ENCODE data around the gene MAP2.
"Not testable (repeated sequence)": the region's sequence is repeated elsewhere in the genome, so short reads cannot be mapped to it uniquely, and the experiment has no call there.

MAP2 gene

DNA sequence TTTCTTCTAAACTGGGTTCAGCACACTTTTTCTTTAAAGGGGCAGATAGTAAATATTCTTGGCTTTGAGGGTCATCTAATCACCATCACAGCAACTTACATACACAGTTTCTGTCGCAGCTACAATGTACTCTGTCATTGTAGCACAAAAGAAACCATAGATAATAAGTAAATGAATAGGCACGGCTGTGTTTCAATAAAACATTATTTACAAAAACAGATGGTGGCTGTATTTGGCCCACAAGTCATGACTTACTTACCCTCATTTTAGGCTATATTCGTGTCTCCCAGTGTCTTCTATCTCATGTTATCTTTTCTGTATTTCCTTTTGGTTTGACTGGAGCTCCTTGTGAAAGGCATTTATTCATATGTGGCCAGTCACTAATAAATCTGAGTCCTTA is 168.3 kb downstream of the MAP2 start:
- no peak for DNase-seq (ENCODE audit: low read depth)

DNA sequence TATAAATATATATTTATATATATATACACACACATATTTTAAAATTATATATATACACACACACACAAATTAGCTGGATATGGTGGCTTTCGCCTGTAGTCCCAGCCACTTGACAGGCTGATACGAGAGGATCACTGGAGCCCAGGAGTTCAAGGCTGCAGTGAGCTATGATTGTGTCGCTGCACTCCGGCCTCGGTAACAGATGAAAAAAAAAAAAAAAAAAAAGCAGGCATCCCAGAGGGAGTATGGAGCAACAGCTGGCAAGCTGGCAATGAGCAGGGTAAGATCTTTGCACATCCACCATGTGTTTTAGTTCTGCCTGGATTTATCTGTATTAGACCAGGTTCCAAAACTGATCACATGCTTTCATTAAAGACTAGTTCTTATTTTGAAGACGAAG is 170.1 kb downstream of the MAP2 start:
- no peak for DNase-seq (ENCODE audit: low read depth)

DNA sequence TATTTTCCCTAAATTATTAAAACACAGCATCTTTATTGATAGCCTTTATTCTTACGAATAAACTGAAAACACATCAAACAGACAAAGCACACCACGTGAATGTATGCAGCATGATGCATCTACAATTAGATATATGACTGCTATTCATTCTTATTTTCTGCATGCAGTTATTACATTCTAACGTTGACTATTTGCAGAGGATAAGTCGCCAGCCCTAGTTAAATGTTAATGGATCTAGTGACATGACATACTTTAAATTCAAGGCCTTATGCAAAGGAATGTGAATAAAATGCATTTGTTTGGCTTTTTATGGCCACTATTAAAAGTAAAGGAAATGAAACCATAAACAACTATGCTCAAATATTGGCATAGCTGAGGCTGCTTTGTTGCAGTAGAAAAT is 172.4 kb downstream of the MAP2 start:
- no peak for DNase-seq (ENCODE audit: low read depth)

DNA sequence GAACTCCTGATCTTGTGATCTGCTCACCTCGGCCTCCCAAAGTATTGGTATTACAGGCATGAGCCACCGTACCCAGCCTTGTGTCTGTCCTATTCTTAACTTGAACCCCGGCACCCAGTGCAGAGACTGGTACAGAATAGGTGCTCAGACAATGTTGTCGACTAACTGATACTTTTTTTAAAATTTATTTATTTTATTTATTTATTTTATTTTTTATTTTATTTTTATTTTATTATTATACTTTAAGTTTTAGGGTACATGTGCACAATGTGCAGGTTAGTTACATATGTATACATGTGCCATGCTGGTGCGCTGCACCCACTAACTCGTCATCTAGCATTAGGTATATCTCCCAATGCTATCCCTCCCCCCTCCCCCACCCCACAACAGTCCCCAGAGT is 174.4 kb downstream of the MAP2 start:
- DNase-seq (ENCODE audit: low read depth), result not testable (repeated sequence)

DNA sequence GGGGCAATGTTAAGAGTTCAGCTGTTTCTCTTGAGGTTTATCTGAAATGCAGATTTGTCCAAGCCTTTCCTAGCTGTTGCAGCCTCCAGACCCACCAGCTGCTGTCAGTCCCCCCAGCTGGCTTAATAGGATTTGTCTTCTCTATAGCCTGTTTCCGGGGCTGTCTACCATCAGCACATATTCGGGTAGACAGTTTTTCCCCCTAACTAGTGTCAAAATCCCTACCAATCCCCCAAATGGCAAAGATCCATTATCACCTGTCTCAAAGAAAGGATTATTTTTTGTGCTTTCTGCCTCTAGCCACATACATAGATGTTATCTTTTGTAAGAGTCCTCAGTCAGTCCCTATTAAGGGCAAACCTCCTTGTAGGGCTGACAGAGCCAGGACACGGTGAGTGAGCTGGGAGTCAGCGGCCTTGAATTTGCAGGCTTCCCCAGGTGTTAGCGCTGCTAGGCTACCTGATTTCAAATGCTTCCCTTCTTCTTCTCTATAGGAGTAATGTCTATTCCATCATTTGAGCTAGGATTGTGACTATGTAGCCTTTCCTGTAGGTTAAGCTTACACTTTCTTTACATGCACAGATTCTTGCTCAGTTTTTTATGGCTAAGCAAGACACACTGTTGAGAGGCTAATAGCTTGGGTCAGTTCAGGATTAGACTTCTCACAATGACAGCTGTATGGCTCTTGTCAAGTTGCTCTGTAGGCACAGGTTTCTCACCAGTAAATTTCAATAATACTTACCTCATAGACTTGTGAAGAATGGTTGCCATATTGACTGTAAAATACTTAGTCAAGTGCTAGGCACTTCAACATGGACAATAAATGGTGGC is 176.7 kb downstream of the MAP2 start:
- DNase-seq (ENCODE audit: low read depth), result no peak

DNA sequence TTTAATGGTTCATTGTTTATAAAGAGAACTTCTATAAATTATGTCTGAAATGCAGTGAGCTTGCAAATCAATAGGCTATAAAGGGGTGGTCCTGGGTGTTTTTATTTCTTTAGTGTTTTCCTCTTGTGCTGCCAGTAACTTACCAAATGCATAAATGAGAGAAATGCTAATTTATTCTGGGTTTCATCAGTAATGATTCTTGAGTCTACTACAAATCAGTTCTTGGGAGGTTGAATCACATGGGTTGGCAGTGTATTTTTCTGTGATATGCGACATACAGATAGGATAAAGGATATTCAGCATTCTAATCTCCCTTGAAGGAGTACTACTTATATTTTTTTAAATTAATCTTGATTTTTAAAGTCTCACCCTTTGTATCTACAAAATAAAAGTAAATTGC is 177.7 kb downstream of the MAP2 start:
- DNase-seq (ENCODE audit: low read depth), result no peak

DNA sequence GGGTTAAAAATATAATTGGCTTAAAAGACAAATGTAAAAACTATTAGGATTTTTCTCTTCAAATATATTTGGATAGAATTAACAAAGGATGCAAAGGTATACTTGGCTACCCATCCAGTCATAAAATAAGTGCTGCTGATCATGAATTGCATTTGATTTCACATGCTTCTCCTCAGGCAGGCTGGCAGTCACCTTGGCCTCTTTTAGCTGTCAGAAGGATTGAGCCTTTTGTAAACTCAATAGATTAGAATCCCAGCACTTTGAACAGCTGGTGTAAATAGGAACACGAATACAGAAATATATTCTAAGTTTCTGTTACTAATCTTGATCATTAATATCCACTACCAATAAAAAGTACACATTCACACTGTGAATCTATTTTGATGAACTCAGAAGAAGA is 178.4 kb downstream of the MAP2 start:
- DNase-seq (ENCODE audit: low read depth), result no peak

DNA sequence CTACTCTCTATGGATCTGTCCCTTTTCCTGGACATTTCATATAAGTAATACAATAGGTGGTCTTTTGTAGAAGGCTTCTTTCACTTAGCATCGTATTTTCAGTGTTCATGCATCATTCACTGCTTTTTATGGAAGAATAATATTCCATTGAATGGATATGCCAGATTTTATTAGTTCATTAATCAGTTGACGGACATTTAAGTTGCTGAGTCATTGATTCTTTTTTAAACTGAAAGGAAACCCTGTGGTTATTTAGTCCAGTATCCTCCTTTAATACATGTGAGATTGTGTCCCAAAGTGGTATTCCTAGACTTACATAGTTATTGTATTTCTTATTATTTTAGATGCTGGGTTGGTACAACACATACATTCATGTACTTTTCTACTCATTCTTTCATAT is 185.7 kb downstream of the MAP2 start:
- DNase-seq (ENCODE audit: low read depth), result no peak

DNA sequence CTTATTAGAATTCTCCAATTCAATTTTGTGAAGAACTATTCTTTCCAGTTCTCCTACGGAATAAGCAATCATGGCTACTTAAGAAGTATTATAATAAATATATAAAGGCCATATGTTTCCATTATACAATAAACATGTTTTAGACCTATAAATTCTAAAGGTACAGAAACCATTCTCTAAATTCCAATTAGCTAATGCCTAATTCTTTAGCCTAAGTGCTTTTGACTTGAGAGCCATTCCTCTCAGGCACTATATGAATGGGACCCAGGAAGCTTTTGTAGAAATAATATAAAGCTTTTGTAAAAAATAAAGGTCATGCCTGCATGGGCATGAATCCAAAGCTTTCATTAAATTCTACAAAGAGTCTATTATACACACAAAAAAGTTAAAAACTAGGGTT is 186.8 kb downstream of the MAP2 start:
- DNase-seq (ENCODE audit: low read depth), result no peak

DNA sequence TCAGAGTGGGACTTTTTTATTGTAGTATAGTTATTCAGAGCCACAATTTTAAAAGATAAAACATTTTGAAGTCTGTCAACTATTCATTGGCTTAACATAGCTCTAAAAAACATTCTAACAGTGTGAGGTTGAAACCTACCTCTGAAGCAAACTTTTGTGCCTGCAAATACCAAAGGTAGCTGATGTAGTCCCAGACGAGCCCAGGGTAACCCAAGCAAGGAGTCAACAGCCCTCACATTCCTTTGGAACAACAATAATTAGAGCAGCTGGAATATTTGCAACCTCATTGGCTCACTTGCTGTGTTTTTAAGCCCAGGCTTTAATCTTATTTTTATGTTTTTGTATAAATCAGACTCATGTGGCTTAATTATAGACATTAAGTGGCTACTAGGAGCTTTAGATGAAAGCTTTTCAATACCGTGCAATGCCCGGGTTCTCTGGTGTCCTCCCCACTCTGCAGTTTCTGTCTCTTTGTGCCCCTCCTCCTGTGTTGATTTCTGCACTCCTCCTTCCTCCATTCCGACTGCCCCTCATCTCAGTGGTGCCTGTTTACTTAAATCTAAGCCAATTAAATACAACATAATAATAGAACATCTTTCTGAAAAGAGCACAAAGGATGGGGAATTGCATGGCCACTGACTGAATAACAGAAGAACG is 189.9 kb downstream of the MAP2 start:
- DNase-seq (ENCODE audit: low read depth), result no peak

DNA sequence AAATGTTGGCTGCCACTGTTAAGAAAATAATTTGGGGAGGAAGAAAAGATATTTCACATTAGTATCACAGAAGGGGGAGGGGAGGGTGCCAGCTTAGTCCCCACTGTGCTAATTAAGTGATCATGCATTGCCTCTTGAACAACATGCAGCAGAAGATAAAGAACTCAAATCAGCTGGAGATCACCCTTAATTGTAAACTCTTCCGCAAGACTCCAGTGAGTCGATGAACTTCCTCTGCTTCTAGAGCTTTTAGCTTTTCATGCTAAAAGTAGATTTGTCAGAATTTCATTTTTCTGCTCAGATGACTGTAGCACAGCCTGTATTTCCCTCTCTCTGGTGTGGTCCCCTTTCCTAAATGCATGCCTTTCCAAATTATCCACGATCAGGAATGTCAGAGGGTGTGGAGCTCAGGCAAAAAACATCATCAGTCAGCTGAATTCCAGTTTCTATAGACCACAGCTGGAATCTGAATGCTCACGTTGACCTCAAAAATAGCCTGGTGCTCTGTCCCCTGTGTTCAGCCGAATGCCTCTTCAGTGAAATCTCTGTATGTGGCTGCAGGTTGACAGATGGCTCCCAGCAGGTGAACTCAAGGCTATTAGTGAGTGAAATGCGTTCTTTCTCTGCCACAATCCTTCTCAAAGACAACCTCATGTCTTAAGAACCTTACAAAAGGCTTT is 191.0 kb downstream of the MAP2 start:
- no peak for DNase-seq (ENCODE audit: low read depth)

DNA sequence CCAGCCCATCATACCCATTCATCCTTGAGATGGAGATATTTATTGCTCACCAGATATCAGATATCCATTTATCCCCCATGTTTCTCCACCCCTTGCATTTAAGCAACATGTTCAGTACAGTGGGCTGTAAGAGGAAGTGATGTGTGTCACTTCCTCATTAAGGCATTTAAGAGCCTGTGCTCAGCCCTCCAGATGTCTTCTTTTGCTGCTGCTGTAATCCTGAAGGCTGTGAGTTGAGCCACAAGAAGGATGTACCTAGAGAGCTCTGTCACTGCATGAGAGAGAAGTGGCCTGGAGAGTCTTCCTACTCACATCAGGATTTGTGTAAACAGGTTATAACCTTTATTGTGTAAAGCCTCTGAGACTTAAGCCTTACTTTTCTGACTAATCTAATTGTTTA is 195.9 kb downstream of the MAP2 start:
- no peak for DNase-seq (ENCODE audit: low read depth)

DNA sequence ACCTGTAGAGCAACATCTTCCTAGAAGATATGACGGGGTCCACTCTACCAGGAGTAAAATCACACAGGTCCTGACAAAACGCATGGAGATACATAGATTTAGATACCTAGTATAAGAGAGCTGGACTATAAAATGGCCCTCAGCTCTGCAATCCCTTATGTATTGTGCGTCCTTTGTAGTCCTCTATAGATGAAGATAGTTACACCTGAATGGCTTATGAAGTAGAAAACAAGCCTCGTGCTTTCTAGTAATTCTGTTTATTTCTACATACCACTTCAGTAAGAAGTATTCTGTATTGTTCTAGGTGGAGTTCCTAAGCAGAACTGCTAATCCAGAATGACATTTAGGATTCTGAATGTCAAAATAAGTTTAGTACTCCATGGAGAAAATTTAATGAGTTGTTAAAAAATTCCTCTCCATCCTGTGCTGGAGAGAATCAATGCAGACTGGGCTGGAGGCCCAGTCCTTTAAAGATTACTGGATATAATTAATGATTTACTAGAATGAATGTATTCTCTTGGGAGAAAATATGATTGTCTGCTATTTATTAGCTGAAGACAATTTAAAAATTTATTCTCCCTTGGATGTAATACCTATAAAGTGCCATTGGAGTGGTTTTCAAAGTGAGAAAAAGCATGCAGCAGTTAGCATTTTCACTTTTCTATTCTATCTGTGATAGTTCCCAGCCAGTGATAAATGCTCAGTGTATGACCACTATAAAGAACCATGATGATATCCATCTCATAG is 200.5 kb downstream of the MAP2 start:
- no peak for DNase-seq (ENCODE audit: low read depth)

DNA sequence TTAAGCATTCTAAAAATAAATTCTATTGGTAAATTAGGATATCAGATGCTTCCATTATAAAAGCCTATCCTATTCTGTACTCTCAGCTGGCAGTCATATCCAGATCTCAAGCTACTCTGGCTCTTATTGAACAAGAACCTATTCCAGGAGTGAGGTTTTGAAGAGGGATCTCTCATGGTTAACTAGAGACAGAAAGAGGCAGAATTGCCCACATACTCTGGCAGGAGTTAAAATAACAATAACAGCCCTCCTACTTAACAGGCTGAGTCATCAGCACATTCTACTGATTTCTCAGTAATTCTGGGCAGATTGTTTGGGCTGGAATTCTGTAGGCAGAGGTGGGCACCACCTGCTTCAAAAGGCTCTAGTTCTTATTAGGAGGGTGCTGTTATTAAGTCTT is 205.8 kb downstream of the MAP2 start:
- no peak for DNase-seq (ENCODE audit: low read depth)

DNA sequence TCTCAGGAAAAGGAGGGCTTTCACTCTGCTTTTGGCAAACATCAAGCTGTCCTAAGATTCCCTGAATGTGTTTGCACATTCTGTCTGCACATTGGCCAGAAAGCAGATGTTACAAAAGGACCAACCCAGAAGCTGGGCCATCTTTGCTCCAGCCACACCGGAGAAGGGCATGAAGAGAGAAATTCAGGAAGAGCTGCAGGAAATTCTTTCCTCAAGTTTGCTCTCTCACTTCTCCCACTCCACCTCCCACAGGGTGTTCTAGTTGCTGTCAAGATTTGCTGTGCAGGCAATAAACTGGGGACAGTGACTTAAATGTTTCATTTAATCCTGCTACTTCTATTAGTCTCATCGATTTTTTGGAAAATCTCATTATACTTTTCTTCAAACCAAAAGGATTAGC is 210.1 kb downstream of the MAP2 start:
- DNase-seq (ENCODE audit: low read depth), result no peak

DNA sequence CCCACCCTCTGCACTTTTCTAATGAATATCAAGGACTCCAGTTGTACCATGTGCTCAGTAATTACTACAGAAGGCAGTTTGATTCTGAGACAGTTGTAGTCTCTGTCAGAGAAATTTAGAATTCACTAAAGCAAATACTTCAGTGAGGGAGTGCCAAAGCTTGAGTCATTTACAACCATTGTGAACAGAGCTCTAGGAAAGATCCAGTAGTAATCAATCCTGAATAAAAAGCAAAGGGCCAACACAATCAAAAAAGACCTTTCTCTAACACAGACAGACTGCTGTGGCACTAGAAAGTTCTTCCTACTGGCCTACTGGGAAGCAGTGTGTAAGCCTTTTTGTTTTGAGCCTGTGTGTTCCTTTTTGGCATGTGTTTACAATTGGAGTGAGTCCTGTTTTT is 212.2 kb downstream of the MAP2 start:
- no peak for DNase-seq (ENCODE audit: low read depth)

DNA sequence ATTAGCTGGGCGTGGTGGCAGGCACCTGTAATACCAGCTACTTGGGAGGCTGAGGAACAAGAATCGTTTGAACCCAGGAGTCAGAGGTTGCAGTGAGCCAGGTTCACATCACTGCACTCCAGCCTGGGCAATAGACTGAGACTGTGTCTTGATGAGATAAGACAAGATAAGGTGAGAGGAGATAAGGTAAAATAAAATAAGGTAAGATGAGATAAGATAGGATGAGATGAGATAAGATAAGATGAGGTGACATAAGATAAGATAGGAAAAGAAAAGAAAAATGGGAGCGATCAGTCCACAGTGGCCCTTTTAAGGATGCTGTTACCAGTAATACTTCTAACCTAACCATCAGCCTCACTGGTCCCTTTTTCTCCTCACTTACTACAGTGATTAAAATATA is 213.4 kb downstream of the MAP2 start:
- DNase-seq (ENCODE audit: low read depth), result no peak

DNA sequence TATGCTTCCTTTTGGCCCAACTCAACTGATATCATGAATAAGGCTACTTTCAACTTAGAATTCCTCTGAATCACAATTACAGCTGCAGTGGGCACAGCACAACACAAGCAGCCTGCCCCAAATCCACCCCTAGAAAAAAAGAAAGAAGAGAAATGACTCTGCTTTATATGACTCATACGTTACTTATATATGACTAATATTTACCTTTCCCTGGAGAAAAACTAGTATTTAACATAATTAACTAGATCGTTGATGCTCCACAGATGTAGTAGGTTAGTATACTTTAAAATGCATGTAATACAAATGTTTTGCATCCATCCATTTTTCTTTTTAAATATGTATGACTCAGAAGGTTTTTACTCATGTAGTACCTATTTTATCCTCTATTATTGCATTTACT is 214.5 kb downstream of the MAP2 start:
- DNase-seq (ENCODE audit: low read depth), result no peak

DNA sequence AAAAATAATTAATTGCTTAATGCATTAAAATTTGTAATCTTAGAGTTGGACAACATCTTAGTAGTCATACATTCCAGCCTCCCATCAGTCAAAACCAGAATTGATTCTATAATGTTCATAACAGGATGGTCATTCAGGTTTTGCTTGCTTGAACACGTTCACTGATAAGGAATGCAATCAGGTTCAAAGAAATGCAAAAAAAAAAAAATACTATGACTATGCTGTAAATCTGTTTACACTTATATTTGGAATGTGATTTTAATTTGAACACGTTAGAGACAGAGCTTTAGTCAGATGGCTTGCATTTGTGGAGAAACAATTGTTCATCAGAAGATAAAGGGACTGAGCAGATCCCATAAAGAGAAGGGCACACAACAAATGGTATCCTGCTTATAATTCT is 216.5 kb downstream of the MAP2 start:
- no peak for DNase-seq (ENCODE audit: low read depth)

DNA sequence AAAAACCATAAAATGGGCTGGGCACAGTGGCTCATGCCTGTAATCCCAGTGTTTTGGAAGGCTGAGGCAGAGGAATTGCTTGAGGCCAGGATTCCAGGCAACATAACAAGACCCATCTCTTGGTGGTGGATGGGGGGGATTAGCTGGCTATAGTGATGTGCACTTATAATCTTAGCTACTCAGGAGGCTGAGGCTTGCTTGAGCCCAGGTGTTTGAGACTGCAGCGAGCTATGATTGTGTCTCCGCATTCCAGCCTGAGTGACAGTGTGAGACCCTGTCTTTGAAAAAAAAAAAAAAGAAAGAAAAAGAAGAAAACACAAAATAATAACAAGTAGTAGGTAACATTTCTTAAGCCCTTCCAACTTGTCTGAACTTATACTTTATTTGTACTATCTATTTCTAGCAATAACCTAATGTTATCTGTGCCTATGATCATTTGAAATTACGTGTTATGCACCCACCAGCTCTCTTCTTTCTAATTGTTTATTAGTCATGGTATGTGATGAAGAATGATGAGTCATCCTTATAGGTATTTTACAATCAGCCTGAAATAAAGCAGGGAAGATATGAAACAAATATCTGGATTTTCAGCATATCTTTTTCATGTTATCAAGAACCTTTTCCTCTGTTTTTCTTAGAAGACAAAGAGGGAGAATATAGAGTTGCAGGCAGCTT is 218.4 kb downstream of the MAP2 start:
- no peak for DNase-seq (ENCODE audit: low read depth)

DNA sequence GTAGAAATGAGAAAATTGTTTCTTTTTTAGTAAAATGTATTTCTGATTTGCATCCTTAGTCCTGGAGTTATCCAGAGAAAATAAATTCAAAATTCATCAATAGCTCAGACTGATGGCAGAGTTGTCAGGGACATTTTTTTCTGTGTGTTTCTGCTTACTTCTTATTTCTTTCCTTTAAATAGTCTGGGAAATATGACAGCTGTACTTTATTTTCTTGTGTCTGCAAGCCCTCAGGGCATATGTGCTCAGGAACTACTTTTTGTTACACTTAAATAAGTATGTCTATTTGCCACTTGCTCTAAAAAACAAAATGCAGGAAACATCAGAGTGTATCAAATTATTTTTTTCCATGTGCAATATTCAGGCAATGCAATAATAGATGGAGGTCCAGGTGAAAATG is 221.0 kb downstream of the MAP2 start:
- no peak for DNase-seq (ENCODE audit: low read depth)

DNA sequence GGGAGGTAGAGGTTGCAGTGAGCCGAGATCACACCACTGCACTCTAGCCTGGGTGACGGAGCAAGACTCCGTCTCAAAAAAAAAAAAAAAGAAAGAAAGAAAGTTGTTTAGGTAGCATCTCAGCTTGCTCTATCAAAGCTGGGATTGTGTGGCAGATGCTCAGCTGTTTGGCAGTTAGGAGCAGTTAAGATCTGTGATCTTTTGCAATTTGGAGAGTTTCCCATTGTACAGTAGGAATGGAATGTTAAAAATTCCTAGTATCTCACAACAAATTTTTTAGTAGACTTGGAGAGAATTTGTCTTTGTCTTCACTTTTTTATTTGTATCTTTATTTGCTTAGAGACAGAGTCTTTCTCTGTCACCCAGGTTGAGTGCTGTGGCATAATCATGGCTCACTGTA is 224.9 kb downstream of the MAP2 start:
- DNase-seq (ENCODE audit: low read depth), result no peak

All from stimulated activated CD8-positive, alpha-beta memory T cell treated with anti-CD3 and anti-CD28 coated beads, Interleukin-15, amount 100 ng/mL, for 1 hour (primary cell).